ENCODE results near the gene GNRHR. TPM values are rescaled to one million over a fixed set of nuclear protein-coding genes. Genes with fewer than 3 reads are reported as not detected.

Gene GNRHR
- total RNA-seq, 1 experiment from 2014 or later = not detected

Small RNA genes within 50 kb of the gene (small RNA-seq; reads per million reads assigned to genes)
- gene RF00091 = 0 reads per million in 2 experiments

Other genes starting within 250 kb of the GNRHR start
- 8.8 and 9.5 TPM in 2 replicates for gene CENPC, start 208.9 kb downstream of the GNRHR start, total RNA-seq (2014; rRNA removed; shearing (Covaris generic))
- not detected in 2 replicates for gene STAP1, start 195.7 kb downstream of the GNRHR start, total RNA-seq (2014; rRNA removed; shearing (Covaris generic))
- 43.8 and 51.3 TPM in 2 replicates for gene UBA6, start 53.2 kb downstream of the GNRHR start, total RNA-seq (2014; rRNA removed; shearing (Covaris generic))
- gene TMPRSS11D, start 129.6 kb upstream of the GNRHR start, total RNA-seq (2014; rRNA removed; shearing (Covaris generic)) = not detected in 2 replicates
- gene TMPRSS11A, start 209.1 kb upstream of the GNRHR start, total RNA-seq (2014; rRNA removed; shearing (Covaris generic)) = not detected in 2 replicates